Activated CD4-positive, CD25-positive, alpha-beta regulatory T cell treated with anti-CD3 and anti-CD28 coated beads, Interleukin-2, amount 50 U/mL, for 16 hours (primary cell): ENCODE measurements around the gene ZCWPW2.

Source experiments
- DNase-seq: peaks from one replicate; pipeline ENCODE4 v3.0.0-alpha.2; 2020; ENCODE audit warnings: low read depth, low spot score

ZCWPW2 gene

GRCh38 chr3:28348629-28349468, at the start of gene ZCWPW2, which contains the start of gene AZI2:
Gene ZCWPW2, plus strand, starts transcription at chr3:28348721. Its CDS starts 64,348 bp downstream, at chr3:28413069.
Gene AZI2, minus strand, starts transcription at chr3:28348824. Its CDS starts 8,207 bp downstream, at chr3:28340617.
- peak; percentile 81 for DNase-seq

- DNase-seq, result no peak
These were observed 48.8 kb upstream of the ZCWPW2 start for GRCh38 chr3:28299705-28300104.

GRCh38 chr3:28300345-28300962, 48.1 kb upstream of the ZCWPW2 start:
- no peak for DNase-seq

DNA sequence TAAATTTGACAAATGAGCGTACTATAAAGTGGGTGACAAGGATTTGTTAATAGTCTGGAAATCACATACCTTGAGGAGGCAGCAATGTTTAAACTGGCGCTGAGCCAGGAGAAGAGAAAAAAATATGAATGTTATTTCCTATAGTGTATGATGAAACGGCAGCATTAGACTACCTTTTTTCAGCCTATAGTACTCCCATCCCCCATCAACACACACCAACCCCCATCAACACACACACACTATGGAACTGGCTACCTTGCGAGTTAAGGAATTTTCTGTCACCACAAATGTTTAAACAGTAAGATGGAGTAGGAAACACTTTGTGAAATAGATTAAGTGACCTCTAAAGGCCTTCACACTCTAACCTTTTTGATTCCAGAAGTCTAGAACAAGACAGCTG, 46.8 kb upstream of the ZCWPW2 start:
- no peak for DNase-seq

GRCh38 chr3:28308196-28308595, 40.3 kb upstream of the ZCWPW2 start:
- no peak for DNase-seq

DNA sequence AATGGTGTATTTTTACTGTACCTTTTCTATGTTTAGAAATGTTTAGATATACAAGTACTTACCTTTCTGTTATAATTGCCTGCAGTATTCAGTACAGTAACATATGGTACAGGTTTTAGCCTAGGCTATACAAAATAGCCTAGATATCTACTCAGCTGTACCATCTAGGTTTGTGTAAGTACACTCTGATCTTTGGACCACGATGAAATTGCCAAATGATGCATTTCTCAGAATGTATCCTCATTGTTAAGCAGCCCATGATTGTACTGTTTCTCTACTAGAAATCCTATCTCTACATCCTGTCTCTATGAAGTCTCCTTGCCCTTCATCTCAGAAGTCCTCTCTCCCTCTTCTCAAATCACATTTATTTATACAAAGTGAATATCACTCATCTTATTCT, 32.8 kb upstream of the ZCWPW2 start:
- DNase-seq, result no peak

GRCh38 chr3:28316226-28316625, 32.3 kb upstream of the ZCWPW2 start:
- DNase-seq, result no peak

- DNase-seq, result no peak
These were observed 31.0 kb upstream of the ZCWPW2 start for GRCh38 chr3:28317438-28318022.

- DNase-seq, result no peak
These were observed 27.5 kb upstream of the ZCWPW2 start for GRCh38 chr3:28320981-28321380.

DNA sequence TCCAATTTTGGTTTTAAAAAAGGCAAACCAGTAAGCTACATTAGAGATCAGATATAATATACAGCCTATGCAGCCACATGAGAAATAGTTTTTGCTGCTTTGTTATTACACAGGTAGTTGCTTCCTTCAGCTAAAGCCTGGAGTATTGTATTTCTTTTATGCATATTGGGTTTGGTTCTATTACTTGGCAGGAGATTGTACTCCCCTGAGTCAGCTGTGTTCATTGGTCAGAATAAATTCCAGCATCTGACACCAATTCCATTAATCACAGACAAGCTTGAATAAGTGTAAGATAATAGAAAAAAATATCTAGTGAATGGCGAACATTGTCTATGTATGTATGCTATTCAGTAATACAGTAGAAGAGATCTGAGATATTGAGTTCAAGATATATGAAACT, 26.1 kb upstream of the ZCWPW2 start:
- DNase-seq, result no peak

GRCh38 chr3:28326458-28326926, 22.0 kb upstream of the ZCWPW2 start:
- no peak for DNase-seq

- DNase-seq, result no peak
These were observed 20.1 kb upstream of the ZCWPW2 start for GRCh38 chr3:28328188-28329151.

DNA sequence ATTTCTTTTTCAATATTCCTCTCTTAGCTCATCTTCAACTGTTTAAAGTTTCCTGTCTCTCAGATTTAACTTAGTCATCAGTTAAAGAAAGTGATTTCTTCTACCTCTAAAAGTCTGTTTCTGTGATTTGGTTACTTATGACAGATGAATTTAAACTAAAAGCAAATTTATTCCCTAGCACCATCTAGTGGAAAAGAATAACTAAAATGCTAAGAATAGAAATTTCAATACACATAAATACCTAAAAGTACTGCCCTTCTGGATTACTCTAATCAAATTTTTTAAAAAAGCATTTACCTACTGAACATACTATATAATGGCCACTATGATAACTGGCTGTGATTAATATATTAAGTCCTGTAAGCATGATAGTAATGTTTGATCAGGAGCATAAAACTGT, 14.0 kb upstream of the ZCWPW2 start:
- no peak for DNase-seq

- DNase-seq, result no peak
These were observed 13.3 kb upstream of the ZCWPW2 start for GRCh38 chr3:28335246-28335645.

GRCh38 chr3:28337230-28337629, 11.3 kb upstream of the ZCWPW2 start:
- DNase-seq, result no peak

DNA sequence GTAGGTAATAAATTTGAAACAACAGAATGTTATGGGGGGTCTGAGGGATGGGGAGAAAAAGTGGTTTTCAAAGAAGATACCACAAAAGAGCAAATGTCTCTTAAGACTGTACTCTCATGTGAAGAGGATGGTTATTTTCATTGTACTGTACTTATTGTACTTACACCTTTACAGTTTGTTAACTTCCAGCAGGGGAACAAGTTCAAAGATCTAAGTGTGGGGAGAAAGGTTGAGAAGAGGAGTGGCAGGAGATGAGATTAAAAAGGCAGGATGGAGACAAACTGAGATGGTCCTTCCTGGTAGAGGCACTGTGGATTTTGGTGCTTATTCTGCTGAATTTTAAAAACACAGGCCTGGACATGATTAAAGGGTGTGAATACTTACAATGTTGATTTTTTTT, 5.4 kb upstream of the ZCWPW2 start:
- no peak for DNase-seq

DNA sequence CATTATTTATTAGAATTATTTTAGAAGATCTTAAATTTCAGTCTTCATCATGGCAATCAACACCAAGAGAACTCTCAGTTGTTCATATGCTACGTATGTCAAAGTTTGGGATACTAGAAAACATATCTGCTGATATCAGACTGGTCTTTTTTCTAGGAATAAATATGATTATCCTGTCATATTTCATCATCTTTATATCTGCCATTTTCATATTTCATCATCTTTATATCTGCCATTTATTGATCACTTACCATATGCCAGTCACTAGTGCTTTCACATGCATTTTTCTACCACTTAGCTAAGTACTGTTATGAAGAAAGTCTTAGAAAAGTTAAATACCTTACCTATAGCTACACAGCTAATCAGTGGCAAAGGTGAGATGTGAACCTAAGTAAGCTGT, 2.8 kb upstream of the ZCWPW2 start:
- DNase-seq, result no peak

DNA sequence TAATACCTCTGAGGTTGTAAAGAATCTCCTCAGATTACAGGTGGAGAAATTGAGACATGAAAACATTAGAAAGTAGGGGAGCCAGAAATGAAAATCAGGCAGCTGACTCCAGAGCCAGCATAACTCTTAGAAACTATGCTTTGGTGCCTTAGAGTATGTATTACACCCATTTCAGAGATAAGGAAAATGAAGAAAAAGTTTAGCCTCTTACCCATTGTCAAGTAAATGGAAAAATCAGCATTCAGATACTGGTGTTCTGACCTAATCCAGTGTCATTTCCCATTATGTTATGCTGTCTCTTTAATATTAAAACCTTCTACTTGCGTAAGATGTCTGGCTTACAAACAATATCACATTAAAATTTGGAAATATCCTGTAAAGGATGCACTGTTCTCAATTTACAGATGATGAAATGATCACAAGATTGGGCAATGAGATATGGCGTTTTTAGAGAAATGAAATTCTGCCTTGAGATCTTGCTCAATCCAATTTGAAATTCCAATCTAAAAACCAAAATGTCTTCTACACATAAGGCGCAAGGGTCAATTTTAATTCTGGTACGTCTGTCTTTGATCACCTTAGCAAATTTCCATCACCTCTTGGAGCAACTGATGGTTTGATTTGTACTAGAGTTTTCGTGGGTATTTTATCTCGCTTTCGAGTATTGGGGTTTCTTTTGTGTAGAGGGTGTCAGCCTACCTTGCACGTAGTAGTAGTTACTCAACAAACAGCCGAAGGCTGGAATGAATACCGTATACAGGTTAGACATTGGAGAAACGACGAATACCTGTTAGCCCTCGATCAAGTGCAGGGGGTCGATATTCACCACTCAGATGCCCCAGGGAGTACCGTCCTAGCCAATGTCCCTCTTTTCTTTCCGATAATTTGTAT, 902 bp upstream of the ZCWPW2 start:
- DNase-seq, result no peak

GRCh38 chr3:28348265-28348628, 274 bp upstream of the ZCWPW2 start:
- no peak for DNase-seq

- no peak for DNase-seq
These were observed 1.0 kb downstream of the ZCWPW2 start for GRCh38 chr3:28349469-28350000.
